OCI-LY7 (cell line): ENCODE measurements around the gene TXNL4A. TPM values are rescaled to one million over a fixed set of nuclear protein-coding genes. Genes with fewer than 3 reads are reported as not detected.

Experiments
- BruUV-seq: library from RNA; stranded (reverse); fragments of 400-500 nt; replicated peaks from 2 replicates; lab custom pipeline; 2021; lab: Mats Ljungman, UMichigan
- CTCF ChIA-PET: fragments of 300-600 bp; sonication (Branson Sonifier 250); formaldehyde crosslinking; loops from one replicate; lab custom pipeline; 2022; ENCODE audit warnings: antibody characterized with exemption; ENCODE audit not compliant: unreplicated experiment; lab: Charles Lee
- POLR2A ChIA-PET: fragments of 300-600 bp; sonication (Branson Sonifier 250); formaldehyde crosslinking; loops from one replicate; lab custom pipeline; 2022; ENCODE audit warnings: antibody characterized with exemption; lab: Charles Lee
- DNase-seq: peaks from one replicate; pipeline ENCODE4 v3.0.0-alpha.2; 2015; ENCODE audit warnings: low spot score
- H2AFZ ChIP-seq: fragments of 200-600 bp; sonication (generic), shearing (Covaris generic); 2 replicates; pipeline ENCODE4 v1.6.1; 2014; ENCODE audit warnings: mild to moderate bottlenecking, antibody characterized with exemption, low read length, moderate library complexity
- H3K27ac ChIP-seq: fragments of 200-600 bp; sonication (generic); 2 replicates; pipeline ENCODE4 v1.5.1; 2014; ENCODE audit warnings: mixed run types, low read depth, mild to moderate bottlenecking, moderate library complexity, low read length, inconsistent platforms; ENCODE audit not compliant: poor library complexity, severe bottlenecking
- H3K36me3 ChIP-seq: fragments of 200-600 bp; sonication (generic); 2 replicates; pipeline ENCODE4 v1.6.1; 2014; ENCODE audit warnings: mild to moderate bottlenecking, antibody characterized with exemption, low read length, moderate library complexity, mixed read lengths; ENCODE audit not compliant: insufficient read depth
- H3K4me1 ChIP-seq: fragments of 200-600 bp; sonication (generic); 2 replicates; pipeline ENCODE4 v1.5.1; 2014; ENCODE audit warnings: mild to moderate bottlenecking, low read length; ENCODE audit not compliant: insufficient read depth, poor library complexity, severe bottlenecking
- H3K4me2 ChIP-seq: fragments of 200-600 bp; sonication (generic); 2 replicates; pipeline ENCODE4 v1.6.1; 2014; ENCODE audit warnings: mild to moderate bottlenecking, low read length
- H3K4me3 ChIP-seq: fragments of 200-600 bp; sonication (generic); 2 replicates; pipeline ENCODE4 v1.5.1; 2014; ENCODE audit warnings: mild to moderate bottlenecking, low read depth, low read length; ENCODE audit not compliant: poor library complexity, severe bottlenecking
- H3K79me2 ChIP-seq: fragments of 200-600 bp; sonication (generic); 2 replicates; pipeline ENCODE4 v1.6.1; 2016; ENCODE audit warnings: low read depth, mild to moderate bottlenecking, low read length, moderate library complexity, mixed read lengths; ENCODE audit not compliant: insufficient read depth
- H3K9me2 ChIP-seq: fragments of 200-600 bp; sonication (generic); 2 replicates; pipeline ENCODE4 v1.6.1; 2016; ENCODE audit warnings: mild to moderate bottlenecking, low read length, mixed read lengths; ENCODE audit not compliant: insufficient read depth
- H3K9me3 ChIP-seq: fragments of 200-600 bp; sonication (generic); 2 replicates; pipeline ENCODE4 v1.6.1; 2014; ENCODE audit warnings: mild to moderate bottlenecking, mixed run types, low read length, mixed read lengths
- H4K20me1 ChIP-seq: fragments of 200-600 bp; sonication (generic); 2 replicates; pipeline ENCODE4 v1.6.1; 2014; ENCODE audit warnings: mild to moderate bottlenecking, antibody characterized with exemption, low read length, moderate library complexity, mixed read lengths; ENCODE audit not compliant: insufficient read depth
- CTCF ChIP-seq: fragments of 200-600 bp; sonication (generic); conservative IDR thresholded peaks from 2 replicates; pipeline ENCODE4 v1.5.1; 2014; ENCODE audit warnings: mild to moderate bottlenecking, antibody characterized with exemption, low read length, moderate library complexity, mixed read lengths
- EZH2phosphoT487 ChIP-seq: fragments of 200-600 bp; sonication (generic); IDR thresholded peaks from 2 replicates; pipeline ENCODE4 v1.6.1; 2018; ENCODE audit warnings: low read depth, borderline replicate concordance, mild to moderate bottlenecking, mixed run types, antibody characterized with exemption, low read length, moderate library complexity, mixed read lengths
- intact Hi-C: fragments of 100-400 bp; cut with micrococcal nuclease; formaldehyde crosslinking; loops from one replicate; pipeline ENCODE4 v1.10.0; 2022; ENCODE audit not compliant: unreplicated experiment
- total RNA-seq, 2 experiments: library from RNA; depleted of rRNA in 1 of 2; stranded (reverse); fragments of >200 nt in 1 of 2; shearing (Covaris generic) in 1 of 2; gene quantifications; 2 replicates each; pipeline ENCODE4 v1.2.3, GENCODE V29; 2014 to 2022

TXNL4A gene
- total RNA-seq, 2 experiments from 2014 or later, result 44.7 to 91.4 TPM

- H2AFZ ChIP-seq, result no peak overlapping the region
- H3K4me2 ChIP-seq, result no peak overlapping the region
- H3K4me3 ChIP-seq, result no peak overlapping the region
- H3K27ac ChIP-seq, result no peak overlapping the region
- ChIA-PET CTCF (no interaction called here), POLR2A (interaction anchor here (0.6 kb wide), 1 partner anchor 304 kb away, joined by 3 read pairs; no protein-coding TSS in a partner anchor)
- no peaks in the 10 kb centered on the region for H3K79me2 ChIP-seq
- peaks cover 1% of the 10 kb centered on the region for H3K36me3 ChIP-seq
- BruUV-seq, result no TSS peak
- intact Hi-C loops, result no loop called here
- H3K9me3 ChIP-seq, result no peaks in the 10 kb centered on the region
- peaks cover 2% of the 10 kb centered on the region for H3K4me1 ChIP-seq
- TF ChIP-seq EZH2phosphoT487 (no peak), CTCF (no peak)
- H3K9me2 ChIP-seq, result no peaks in the 10 kb centered on the region
- no peaks in the 10 kb centered on the region for H4K20me1 ChIP-seq
- DNase-seq, result no peak
Measured at GRCh38 chr18:79940814-79941472, 47.4 kb downstream of the TXNL4A start.

GRCh38 chr18:79940126-79940813 is 48.1 kb downstream of the TXNL4A start:
- Histone ChIP-seq H3K4me1 (no peaks in the 10 kb centered on the region), H3K9me3 (no peaks in the 10 kb centered on the region), H3K36me3 (peaks cover 8% of the 10 kb centered on the region), H2AFZ (no peak overlapping the region), H3K4me3 (no peak overlapping the region), H3K79me2 (no peaks in the 10 kb centered on the region), H3K27ac (no peak overlapping the region), H3K9me2 (no peaks in the 10 kb centered on the region), H4K20me1 (no peaks in the 10 kb centered on the region), H3K4me2 (no peak overlapping the region)
- TF ChIP-seq EZH2phosphoT487 (no peak), CTCF (no peak)
- POLR2A ChIA-PET, result interaction anchor here (0.6 kb wide), 1 partner anchor 304 kb away, joined by 3 read pairs; no protein-coding TSS in a partner anchor
- BruUV-seq, result no TSS peak
- DNase-seq, result no peak
- CTCF ChIA-PET, result no interaction called here
- intact Hi-C loops, result no loop called here

- Histone ChIP-seq H3K4me1 (no peaks in the 10 kb centered on the region), H3K79me2 (no peaks in the 10 kb centered on the region), H3K27ac (no peak overlapping the region), H2AFZ (no peak overlapping the region), H3K9me2 (no peaks in the 10 kb centered on the region), H3K4me2 (no peak overlapping the region), H3K9me3 (no peaks in the 10 kb centered on the region), H3K36me3 (peaks cover 11% of the 10 kb centered on the region), H3K4me3 (no peak overlapping the region), H4K20me1 (no peaks in the 10 kb centered on the region)
- TF ChIP-seq EZH2phosphoT487 (no peak), CTCF (no peak)
- BruUV-seq, result no TSS peak
- ChIA-PET POLR2A (no interaction called here), CTCF (no interaction called here)
- no peak for DNase-seq
- intact Hi-C loops, result no loop called here
Measured at GRCh38 chr18:79939096-79939495, 49.3 kb downstream of the TXNL4A start.
